Measurements from ENCODE around the gene CCDC186.
A peak's percentile ranks its signal among the peaks of the same experiment; 100 is the strongest.

The CCDC186 gene

DNA sequence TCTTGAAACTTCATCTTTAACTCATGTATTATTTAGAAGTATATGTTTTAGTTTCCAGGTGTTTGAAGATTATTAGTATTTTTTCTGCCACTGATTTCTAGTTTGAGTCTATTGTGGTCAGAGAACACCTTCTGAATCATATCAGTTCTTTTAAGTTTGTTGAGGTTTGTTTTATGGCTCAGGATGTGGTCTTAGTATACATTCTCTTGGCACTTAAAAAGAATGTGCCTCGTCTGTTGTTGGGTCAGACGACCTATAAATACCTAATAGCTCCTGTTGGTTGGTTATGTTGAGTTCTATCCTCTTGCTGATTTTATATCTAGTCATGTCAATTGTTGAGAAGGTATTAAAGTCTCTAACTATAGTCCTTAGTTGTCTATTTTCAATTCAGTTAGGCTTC is 21.1 kb upstream of the CCDC186 start:
- Histone ChIP-seq H3K27me3 (ENCODE audit: insufficient read depth, low read length) (peaks cover 14% of the 10 kb centered on the region), H2AFZ (ENCODE audit: low read length, unreplicated experiment) (no peak overlapping the region), H3K36me3 (ENCODE audit: insufficient read depth, low read length) (no peaks in the 10 kb centered on the region), H3K79me2 (ENCODE audit: control insufficient read depth, insufficient read depth, low read length, unreplicated experiment) (no peaks in the 10 kb centered on the region), H3K4me3 (ENCODE audit: low read depth, low read length) (no peak overlapping the region), H3K4me1 (ENCODE audit: control insufficient read depth, insufficient read depth, low read length, unreplicated experiment) (no peaks in the 10 kb centered on the region), H3K27ac (ENCODE audit: low read depth, low read length) (no peak overlapping the region)

GRCh38 chr10:114189700-114190099 is 15.7 kb upstream of the CCDC186 start:
- Histone ChIP-seq H3K27ac (ENCODE audit: low read depth, low read length) (no peak overlapping the region), H2AFZ (ENCODE audit: low read length, unreplicated experiment) (no peak overlapping the region), H3K4me1 (ENCODE audit: control insufficient read depth, insufficient read depth, low read length, unreplicated experiment) (no peaks in the 10 kb centered on the region), H3K27me3 (ENCODE audit: insufficient read depth, low read length) (peaks cover 4% of the 10 kb centered on the region; the same call in 1 of the 2 replicates), H3K79me2 (ENCODE audit: control insufficient read depth, insufficient read depth, low read length, unreplicated experiment) (peaks cover 2% of the 10 kb centered on the region), H3K36me3 (ENCODE audit: insufficient read depth, low read length) (no peaks in the 10 kb centered on the region), H3K4me3 (ENCODE audit: low read depth, low read length) (no peak overlapping the region)

- H3K27ac ChIP-seq (ENCODE audit: low read depth, low read length): no peak overlapping the region
- H3K36me3 ChIP-seq (ENCODE audit: insufficient read depth, low read length): no peaks in the 10 kb centered on the region
- H3K27me3 ChIP-seq (ENCODE audit: insufficient read depth, low read length): peaks cover 4% of the 10 kb centered on the region; the same call in 1 of the 2 replicates
- peaks cover 6% of the 10 kb centered on the region for H3K79me2 ChIP-seq (ENCODE audit: control insufficient read depth, insufficient read depth, low read length, unreplicated experiment)
- no peak overlapping the region for H2AFZ ChIP-seq (ENCODE audit: low read length, unreplicated experiment)
- no peak overlapping the region for H3K4me3 ChIP-seq (ENCODE audit: low read depth, low read length)
- no peaks in the 10 kb centered on the region for H3K4me1 ChIP-seq (ENCODE audit: control insufficient read depth, insufficient read depth, low read length, unreplicated experiment)
Measured at GRCh38 chr10:114188900-114189299, 14.9 kb upstream of the CCDC186 start.

DNA sequence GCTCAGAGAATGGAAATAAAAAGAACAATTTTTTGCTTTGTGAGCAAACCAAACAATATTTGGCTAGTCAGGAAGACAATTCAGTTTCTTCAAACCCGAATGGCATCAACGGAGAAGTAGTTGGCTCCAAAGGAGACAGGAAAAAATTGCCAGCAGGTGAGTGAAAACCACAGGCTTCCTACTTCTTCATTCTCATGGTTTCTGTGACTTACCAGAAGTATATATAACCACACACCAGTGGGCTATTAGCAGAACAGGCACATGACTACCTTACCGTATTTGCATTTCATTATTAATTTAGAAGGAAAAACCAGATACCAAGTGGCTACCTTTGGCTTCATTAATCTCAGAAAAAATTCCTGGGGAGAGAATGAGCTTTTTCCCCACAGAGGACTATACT is 14.0 kb upstream of the CCDC186 start:
- no peak overlapping the region for H3K27ac ChIP-seq (ENCODE audit: low read depth, low read length)
- H3K4me1 ChIP-seq (ENCODE audit: control insufficient read depth, insufficient read depth, low read length, unreplicated experiment): no peaks in the 10 kb centered on the region
- no peaks in the 10 kb centered on the region for H3K36me3 ChIP-seq (ENCODE audit: insufficient read depth, low read length)
- H3K27me3 ChIP-seq (ENCODE audit: insufficient read depth, low read length): peaks cover 4% of the 10 kb centered on the region; the same call in 1 of the 2 replicates
- no peak overlapping the region for H2AFZ ChIP-seq (ENCODE audit: low read length, unreplicated experiment)
- H3K4me3 ChIP-seq (ENCODE audit: low read depth, low read length): no peak overlapping the region
- peaks cover 9% of the 10 kb centered on the region for H3K79me2 ChIP-seq (ENCODE audit: control insufficient read depth, insufficient read depth, low read length, unreplicated experiment)

DNA sequence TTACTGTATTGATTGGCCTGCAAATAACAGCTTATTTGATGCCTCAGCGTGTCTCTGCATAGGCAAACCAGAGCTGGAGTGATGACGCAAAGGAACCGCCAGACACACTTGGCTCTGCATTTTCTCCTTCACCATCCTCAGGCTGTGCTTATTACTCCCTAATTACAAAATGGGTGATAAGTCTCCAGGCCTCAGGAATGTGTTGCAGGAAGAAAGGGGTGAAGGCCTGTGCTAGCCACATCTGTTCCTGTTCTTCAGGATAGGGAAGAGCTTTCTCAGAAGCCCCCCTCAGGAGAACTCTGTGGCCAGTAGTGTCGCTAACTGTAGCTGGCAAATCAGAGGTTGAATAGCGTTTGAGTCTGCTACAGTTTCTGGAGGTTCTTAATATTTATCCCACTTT is 10.3 kb upstream of the CCDC186 start:
- no peaks in the 10 kb centered on the region for H3K4me1 ChIP-seq (ENCODE audit: control insufficient read depth, insufficient read depth, low read length, unreplicated experiment)
- peaks cover 31% of the 10 kb centered on the region for H3K79me2 ChIP-seq (ENCODE audit: control insufficient read depth, insufficient read depth, low read length, unreplicated experiment)
- H2AFZ ChIP-seq (ENCODE audit: low read length, unreplicated experiment): no peak overlapping the region
- no peak overlapping the region for H3K4me3 ChIP-seq (ENCODE audit: low read depth, low read length)
- H3K36me3 ChIP-seq (ENCODE audit: insufficient read depth, low read length): no peaks in the 10 kb centered on the region
- H3K27me3 ChIP-seq (ENCODE audit: insufficient read depth, low read length): no peaks in the 10 kb centered on the region
- H3K27ac ChIP-seq (ENCODE audit: low read depth, low read length): no peak overlapping the region

DNA sequence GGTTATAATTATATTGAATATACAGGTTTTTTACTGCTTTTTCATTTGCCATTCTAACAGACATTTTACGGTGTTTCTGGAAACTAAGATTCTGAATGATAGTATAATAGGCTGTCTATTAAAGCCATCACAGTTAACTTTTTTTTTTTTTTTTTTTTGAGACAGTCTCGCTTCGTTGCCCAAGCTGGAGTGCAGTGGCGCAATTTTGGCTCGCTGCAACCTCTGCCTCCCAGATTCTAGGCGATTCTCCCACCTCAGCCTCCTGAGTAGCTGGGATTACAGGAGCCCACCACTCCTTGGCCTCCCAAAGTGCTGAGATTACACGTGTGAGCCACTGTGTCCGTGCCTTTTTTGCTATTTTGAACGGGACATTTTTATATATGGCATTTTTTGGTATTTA is 9.6 kb upstream of the CCDC186 start:
- no peaks in the 10 kb centered on the region for H3K27me3 ChIP-seq (ENCODE audit: insufficient read depth, low read length)
- H3K4me3 ChIP-seq (ENCODE audit: low read depth, low read length): no peak overlapping the region
- peaks cover 4% of the 10 kb centered on the region for H3K4me1 ChIP-seq (ENCODE audit: control insufficient read depth, insufficient read depth, low read length, unreplicated experiment)
- H3K79me2 ChIP-seq (ENCODE audit: control insufficient read depth, insufficient read depth, low read length, unreplicated experiment): peaks cover 32% of the 10 kb centered on the region
- no peak overlapping the region for H2AFZ ChIP-seq (ENCODE audit: low read length, unreplicated experiment)
- no peaks in the 10 kb centered on the region for H3K36me3 ChIP-seq (ENCODE audit: insufficient read depth, low read length)
- no peak overlapping the region for H3K27ac ChIP-seq (ENCODE audit: low read depth, low read length)

DNA sequence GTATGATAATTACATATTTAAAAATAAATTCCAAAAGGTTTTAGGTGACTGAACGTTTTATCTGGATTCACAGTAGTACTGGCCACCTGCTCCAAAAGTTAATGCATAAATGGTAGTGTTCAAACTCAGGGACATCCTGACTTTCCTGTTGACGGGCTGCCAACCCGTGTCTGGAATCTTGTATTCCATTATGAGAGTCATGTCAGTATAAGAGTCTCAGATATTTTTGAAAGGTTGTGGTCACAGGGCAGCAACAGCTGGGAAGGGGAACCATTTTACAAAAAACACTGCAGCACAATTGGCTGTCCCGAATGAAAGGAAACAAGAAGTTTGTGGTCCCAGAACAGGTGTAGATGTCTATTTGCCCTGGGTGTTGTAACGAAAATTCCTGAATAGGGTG is 8.0 kb upstream of the CCDC186 start:
- Histone ChIP-seq H3K27ac (ENCODE audit: low read depth, low read length) (no peak overlapping the region), H3K4me3 (ENCODE audit: low read depth, low read length) (no peak overlapping the region)

GRCh38 chr10:114180937-114181336 is 6.9 kb upstream of the CCDC186 start:
- H3K36me3 ChIP-seq (ENCODE audit: insufficient read depth, low read length): no peaks in the 10 kb centered on the region
- H3K27me3 ChIP-seq (ENCODE audit: insufficient read depth, low read length): no peaks in the 10 kb centered on the region
- no peak overlapping the region for H3K4me3 ChIP-seq (ENCODE audit: low read depth, low read length)
- no peak overlapping the region for H2AFZ ChIP-seq (ENCODE audit: low read length, unreplicated experiment)
- peaks cover 32% of the 10 kb centered on the region for H3K79me2 ChIP-seq (ENCODE audit: control insufficient read depth, insufficient read depth, low read length, unreplicated experiment)
- no peak overlapping the region for H3K27ac ChIP-seq (ENCODE audit: low read depth, low read length)
- H3K4me1 ChIP-seq (ENCODE audit: control insufficient read depth, insufficient read depth, low read length, unreplicated experiment): peaks cover 4% of the 10 kb centered on the region

More for the DNA sequence above, 8.0 kb upstream of the CCDC186 start:
- H3K36me3 ChIP-seq (ENCODE audit: insufficient read depth, low read length): no peaks in the 10 kb centered on the region
- no peaks in the 10 kb centered on the region for H3K27me3 ChIP-seq (ENCODE audit: insufficient read depth, low read length)
- peaks cover 32% of the 10 kb centered on the region for H3K79me2 ChIP-seq (ENCODE audit: control insufficient read depth, insufficient read depth, low read length, unreplicated experiment)
- peaks cover 4% of the 10 kb centered on the region for H3K4me1 ChIP-seq (ENCODE audit: control insufficient read depth, insufficient read depth, low read length, unreplicated experiment)
- H2AFZ ChIP-seq (ENCODE audit: low read length, unreplicated experiment): no peak overlapping the region

- H3K27me3 ChIP-seq (ENCODE audit: insufficient read depth, low read length): no peaks in the 10 kb centered on the region
- no peak overlapping the region for H3K27ac ChIP-seq (ENCODE audit: low read depth, low read length)
- no peaks in the 10 kb centered on the region for H3K36me3 ChIP-seq (ENCODE audit: insufficient read depth, low read length)
- H3K79me2 ChIP-seq (ENCODE audit: control insufficient read depth, insufficient read depth, low read length, unreplicated experiment): peaks cover 31% of the 10 kb centered on the region
- H3K4me3 ChIP-seq (ENCODE audit: low read depth, low read length): peak overlapping the region; percentile 90
- peak overlapping the region; percentile 68 for H2AFZ ChIP-seq (ENCODE audit: low read length, unreplicated experiment)
- peaks cover 9% of the 10 kb centered on the region for H3K4me1 ChIP-seq (ENCODE audit: control insufficient read depth, insufficient read depth, low read length, unreplicated experiment)
Measured at GRCh38 chr10:114179747-114180146, 5.7 kb upstream of the CCDC186 start.

- Histone ChIP-seq H3K4me3 (ENCODE audit: low read depth, low read length) (peak within 1 kb of the TSS; percentile 90), H3K27me3 (ENCODE audit: insufficient read depth, low read length) (no peaks in the 10 kb centered on the region), H3K4me1 (ENCODE audit: control insufficient read depth, insufficient read depth, low read length, unreplicated experiment) (peaks cover 9% of the 10 kb centered on the region), H3K79me2 (ENCODE audit: control insufficient read depth, insufficient read depth, low read length, unreplicated experiment) (peaks cover 26% of the 10 kb centered on the region), H3K27ac (ENCODE audit: low read depth, low read length) (no peak within 1 kb of the TSS), H3K36me3 (ENCODE audit: insufficient read depth, low read length) (no peaks in the 10 kb centered on the region), H2AFZ (ENCODE audit: low read length, unreplicated experiment) (peak within 1 kb of the TSS; percentile 68)
Measured at GRCh38 chr10:114179148-114179547, 5.1 kb upstream of the CCDC186 start, which contains the start of gene TDRD1. TSS of gene TDRD1 (plus strand) at chr10:114179353. CDS start at chr10:114187832, 8,479 bp downstream.

DNA sequence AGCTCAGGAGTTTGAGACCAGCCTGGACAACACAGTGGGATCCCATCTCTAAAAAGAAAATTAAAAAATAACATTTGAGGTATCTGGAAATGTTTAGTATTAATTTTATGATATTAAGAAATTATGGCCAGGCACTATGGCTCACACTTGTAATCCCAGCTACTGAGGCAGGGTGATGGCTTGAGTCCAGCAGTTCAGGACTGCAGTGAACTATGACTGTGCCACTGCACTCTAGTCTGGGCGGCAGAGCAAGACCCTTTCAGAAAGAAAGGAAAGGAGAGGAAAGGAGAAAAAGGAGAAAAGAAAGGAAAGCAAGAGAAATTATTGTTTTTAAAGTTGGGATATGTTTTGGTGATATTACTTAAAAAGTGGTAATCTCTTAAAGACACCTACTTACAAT is 2.5 kb upstream of the CCDC186 start:
- no peak overlapping the region for H3K4me3 ChIP-seq (ENCODE audit: low read depth, low read length)
- no peaks in the 10 kb centered on the region for H3K36me3 ChIP-seq (ENCODE audit: insufficient read depth, low read length)
- no peak overlapping the region for H2AFZ ChIP-seq (ENCODE audit: low read length, unreplicated experiment)
- H3K27me3 ChIP-seq (ENCODE audit: insufficient read depth, low read length): no peaks in the 10 kb centered on the region
- peaks cover 19% of the 10 kb centered on the region for H3K4me1 ChIP-seq (ENCODE audit: control insufficient read depth, insufficient read depth, low read length, unreplicated experiment)
- no peak overlapping the region for H3K27ac ChIP-seq (ENCODE audit: low read depth, low read length)
- H3K79me2 ChIP-seq (ENCODE audit: control insufficient read depth, insufficient read depth, low read length, unreplicated experiment): peaks cover 47% of the 10 kb centered on the region

Data from ACC112 (cell line).